Esophagus muscularis mucosa (tissue), 4 donors: ENCODE data around the gene SCARF1. TPM values are rescaled to one million over a fixed set of nuclear protein-coding genes. Genes with fewer than 3 reads are reported as not detected.

Source experiments
- DNase-seq: peaks from one replicate; pipeline ENCODE4 v3.0.0-alpha.2; 2017; ENCODE audit errors: extremely low spot score
- H3K27ac ChIP-seq, 4 donors: fragments of 200-600 bp; sonication (generic); replicated peaks in 1 of 4; 1 replicate in 3 of 4; 2 replicates in 1 of 4; pipeline ENCODE4 v1.5.1; 2016 to 2019; ENCODE audit warnings: mild to moderate bottlenecking in 1 of 4
- H3K27me3 ChIP-seq, 4 donors: fragments of 200-600 bp; sonication (generic); one replicate each; pipeline versions ENCODE4 v1.5.1 to v1.6.0; 2016 to 2019
- H3K36me3 ChIP-seq, 4 donors: fragments of 200-600 bp; sonication (generic); one replicate each; pipeline ENCODE4 v1.5.1; 2016 to 2019
- H3K4me1 ChIP-seq, 4 donors: fragments of 200-600 bp; sonication (generic); one replicate each; pipeline ENCODE4 v1.5.1; 2016 to 2019
- H3K4me3 ChIP-seq, 4 donors: fragments of 200-600 bp; sonication (generic); 1 replicate in 2 of 4; 2 replicates in 2 of 4; pipeline ENCODE4 v1.5.1; 2016 to 2019; ENCODE audit warnings: mild to moderate bottlenecking in 4 of 4, moderate library complexity in 1 of 4
- H3K9me3 ChIP-seq, 4 donors: fragments of 200-600 bp; sonication (generic); 1 replicate in 3 of 4; 2 replicates in 1 of 4; pipeline ENCODE4 v1.5.1; 2016 to 2019
- CTCF ChIP-seq, 3 experiments: fragments of 200-600 bp in 2 of 3; fragments of 450-650 bp in 1 of 3; sonication (generic) in 2 of 3; IDR thresholded peaks; one replicate each; pipeline ENCODE4 v1.5.1; 2017 to 2019; ENCODE audit warnings: antibody characterized with exemption in 3 of 3, mild to moderate bottlenecking in 2 of 3, moderate library complexity in 1 of 3
- EP300 ChIP-seq: sonication (generic); formaldehyde crosslinking; IDR thresholded peaks from one replicate; pipeline ENCODE4 v1.6.1; 2017; ENCODE audit warnings: antibody characterized with exemption
- POLR2A ChIP-seq: fragments of 450-650 bp; IDR thresholded peaks from one replicate; pipeline ENCODE4 v1.6.1; 2017; ENCODE audit warnings: antibody characterized with exemption, moderate library complexity, mild to moderate bottlenecking, low read depth
- POLR2AphosphoS5 ChIP-seq, 2 donors: sonication (generic); formaldehyde crosslinking; IDR thresholded peaks; one replicate each; pipeline ENCODE4 v1.6.1; 2017; ENCODE audit warnings: antibody characterized with exemption in 2 of 2
- WGBS: methylation state at CpG from one replicate; pipeline ENCODE4 v1.1.5; 2018; 5-methylcytosine and 5-hydroxymethylcytosine counted together
- intact Hi-C: fragments of 100-400 bp; cut with DNase I; formaldehyde crosslinking; loops from one replicate; pipeline ENCODE4 v1.15.1; 2023
- total RNA-seq, 4 donors: library from RNA; depleted of rRNA; stranded (reverse); fragments of >200 nt; gene quantifications; one replicate each; pipeline versions ENCODE4 v1.1.0 to v1.2.1, GENCODE V29; 2016

SCARF1 gene
- total RNA-seq, 4 donors from 2014 or later: 6.2 to 19.8 (median 12.8) TPM

DNA sequence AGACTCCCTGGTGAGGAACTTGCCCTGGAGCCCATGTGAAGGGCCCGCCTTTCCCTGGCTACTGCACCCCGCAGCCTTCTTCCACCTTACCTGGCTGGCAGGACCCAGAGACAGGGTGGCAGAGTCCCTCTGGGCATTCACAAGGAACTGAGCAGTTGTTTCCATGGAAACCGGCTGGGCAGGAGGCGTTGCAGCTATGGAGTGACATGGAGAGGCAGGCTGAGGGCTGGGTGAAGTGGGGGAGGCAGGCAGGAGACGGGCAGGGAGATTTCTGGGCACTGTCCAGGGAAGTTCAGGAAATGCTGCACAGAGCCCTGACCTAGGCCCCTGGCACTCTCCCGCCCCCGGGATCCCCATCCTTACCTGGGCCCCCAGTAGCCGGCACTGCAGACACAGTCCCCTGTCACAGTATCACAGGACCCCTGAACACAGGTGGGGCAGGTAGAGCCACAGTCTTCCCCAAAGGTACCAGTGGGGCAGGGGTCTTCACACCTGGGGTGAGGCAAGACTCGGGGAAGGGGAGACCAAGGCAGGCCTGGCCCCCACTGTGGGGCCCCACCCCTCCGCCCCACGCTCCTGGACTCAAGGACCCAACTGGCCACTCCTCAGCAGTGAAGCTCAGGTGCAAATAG lies 5.9 kb downstream of the SCARF1 start:
- 80% methylated on average over 4 of the region's 11 CpGs for WGBS
- no peaks in the 10 kb centered on the region for H3K27me3 ChIP-seq
- no peaks in the 10 kb centered on the region for H3K9me3 ChIP-seq
- H3K4me1 ChIP-seq: peaks cover 8 to 20% (median 19%) of the 10 kb centered on the region in 4 donors
- H3K36me3 ChIP-seq: peaks cover 3 to 52% (median 17%) of the 10 kb centered on the region in 4 donors
- H3K4me3 ChIP-seq: no peak overlapping the region
- no peak for TF ChIP-seq POLR2AphosphoS5 (IDR thresholded peaks at IDR 0.05)
- no peak for TF ChIP-seq POLR2A
- TF ChIP-seq CTCF (IDR thresholded peaks at IDR 0.05): no peak
- TF ChIP-seq EP300: no peak
- DNase-seq: no peak
- intact Hi-C loops: no loop called here
- no peak overlapping the region for H3K27ac ChIP-seq

- Histone ChIP-seq H3K36me3 (peaks cover 3 to 56% (median 20%) of the 10 kb centered on the region in 4 donors), H3K4me1 (peaks cover under 1 to 11% (median 10%) of the 10 kb centered on the region in 4 donors), H3K27me3 (no peaks in the 10 kb centered on the region), H3K27ac (no peak overlapping the region), H3K9me3 (no peaks in the 10 kb centered on the region), H3K4me3 (no peak overlapping the region)
- intact Hi-C loops: no loop called here
- WGBS: 69% methylated on average over 15 of the region's 19 CpGs
- TF ChIP-seq EP300: no peak
- TF ChIP-seq POLR2AphosphoS5 (IDR thresholded peaks at IDR 0.05): no peak
- TF ChIP-seq CTCF (IDR thresholded peaks at IDR 0.05): no peak
- TF ChIP-seq POLR2A: no peak
- no peak for DNase-seq
These were observed 6.8 kb downstream of the SCARF1 start for GRCh38 chr17:1638624-1639300.

GRCh38 chr17:1638171-1638590 lies 7.4 kb downstream of the SCARF1 start:
- H3K36me3 ChIP-seq: peaks cover 3 to 56% (median 20%) of the 10 kb centered on the region in 4 donors
- TF ChIP-seq CTCF (IDR thresholded peaks at IDR 0.05): no peak
- TF ChIP-seq POLR2AphosphoS5 (IDR thresholded peaks at IDR 0.05): no peak
- TF ChIP-seq EP300: no peak
- no peak for TF ChIP-seq POLR2A
- no peaks in the 10 kb centered on the region for H3K27me3 ChIP-seq
- no peak overlapping the region for H3K4me3 ChIP-seq
- no peaks in the 10 kb centered on the region for H3K9me3 ChIP-seq
- 79% methylated on average over 16 of the region's 17 CpGs for WGBS
- no peak for DNase-seq
- H3K27ac ChIP-seq: no peak overlapping the region
- intact Hi-C loops: no loop called here
- peaks cover 0 to 5% (median 4%) of the 10 kb centered on the region in 4 donors for H3K4me1 ChIP-seq

DNA sequence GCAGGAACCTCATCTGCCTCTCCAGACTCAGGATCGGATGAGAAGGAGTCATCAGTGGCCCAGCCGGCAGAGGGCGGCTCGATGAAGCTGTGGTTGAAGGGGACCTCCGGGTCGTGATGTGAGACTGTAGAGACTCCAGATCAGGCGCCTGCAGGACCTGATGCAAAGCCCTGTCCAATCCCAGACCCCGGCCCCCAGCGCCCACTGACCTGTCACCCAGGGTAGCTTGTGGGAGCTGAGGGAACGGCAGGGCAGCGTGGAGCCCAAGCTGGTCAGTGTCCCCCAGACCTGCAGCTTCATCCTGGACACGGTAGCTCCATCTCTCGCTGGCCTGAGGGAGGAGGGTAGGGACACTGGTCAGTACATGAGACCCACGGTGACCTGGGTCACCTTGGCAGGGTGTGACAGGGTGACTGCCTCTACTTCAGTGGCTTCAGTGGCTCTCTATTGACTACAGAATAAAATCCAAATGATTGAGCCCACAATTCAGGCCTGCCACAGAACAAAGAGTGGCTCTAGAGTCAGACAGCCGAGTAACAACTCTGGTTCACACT lies 8.7 kb downstream of the SCARF1 start:
- no peak for TF ChIP-seq CTCF (IDR thresholded peaks at IDR 0.05)
- Histone ChIP-seq H3K4me1 (no peaks in the 10 kb centered on the region), H3K9me3 (no peaks in the 10 kb centered on the region), H3K27ac (no peak overlapping the region), H3K4me3 (no peak overlapping the region), H3K27me3 (no peaks in the 10 kb centered on the region), H3K36me3 (peaks cover 3 to 56% (median 20%) of the 10 kb centered on the region in 4 donors)
- DNase-seq: no peak
- WGBS: 86% methylated on average over 14 of the region's 15 CpGs
- intact Hi-C loops: no loop called here
